ENCODE data around the gene POLE4. TPM values are rescaled to one million over a fixed set of nuclear protein-coding genes. Genes with fewer than 3 reads are reported as not detected.

Gene POLE4
- total and polyA plus RNA-seq, 2 donors (not counting 1 experiment from before 2014, with no cell fraction given) = 26.3 to 28.9 TPM

DNA sequence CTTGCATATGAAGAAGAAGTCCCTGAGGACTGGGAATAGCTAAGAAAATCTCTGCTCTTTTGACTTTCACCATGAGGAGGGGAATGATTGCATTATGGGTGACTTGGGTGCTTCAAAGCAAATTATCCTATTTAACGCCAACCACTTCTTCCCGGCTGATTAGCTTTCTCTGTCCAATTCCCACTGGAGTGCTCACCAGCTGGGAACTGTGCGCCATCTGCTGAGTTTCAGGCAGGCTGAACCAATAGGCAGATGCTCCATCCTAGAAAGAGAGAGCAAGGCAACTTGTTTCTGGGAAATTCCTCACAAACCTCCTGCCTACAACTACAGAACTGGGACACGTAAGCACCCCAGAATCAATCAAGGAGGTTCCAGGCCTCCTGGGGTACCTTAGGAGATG lies 49.4 kb downstream of the POLE4 start:
- no peak for DNase-seq (ENCODE audit: low read depth in 2 of 2)
- TF ChIP-seq, protein P1, sequence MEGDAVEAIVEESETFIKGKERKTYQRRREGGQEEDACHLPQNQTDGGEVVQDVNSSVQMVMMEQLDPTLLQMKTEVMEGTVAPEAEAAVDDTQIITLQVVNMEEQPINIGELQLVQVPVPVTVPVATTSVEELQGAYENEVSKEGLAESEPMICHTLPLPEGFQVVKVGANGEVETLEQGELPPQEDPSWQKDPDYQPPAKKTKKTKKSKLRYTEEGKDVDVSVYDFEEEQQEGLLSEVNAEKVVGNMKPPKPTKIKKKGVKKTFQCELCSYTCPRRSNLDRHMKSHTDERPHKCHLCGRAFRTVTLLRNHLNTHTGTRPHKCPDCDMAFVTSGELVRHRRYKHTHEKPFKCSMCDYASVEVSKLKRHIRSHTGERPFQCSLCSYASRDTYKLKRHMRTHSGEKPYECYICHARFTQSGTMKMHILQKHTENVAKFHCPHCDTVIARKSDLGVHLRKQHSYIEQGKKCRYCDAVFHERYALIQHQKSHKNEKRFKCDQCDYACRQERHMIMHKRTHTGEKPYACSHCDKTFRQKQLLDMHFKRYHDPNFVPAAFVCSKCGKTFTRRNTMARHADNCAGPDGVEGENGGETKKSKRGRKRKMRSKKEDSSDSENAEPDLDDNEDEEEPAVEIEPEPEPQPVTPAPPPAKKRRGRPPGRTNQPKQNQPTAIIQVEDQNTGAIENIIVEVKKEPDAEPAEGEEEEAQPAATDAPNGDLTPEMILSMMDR (conservative IDR thresholded peaks at IDR 0.05 in 1 of 2, IDR thresholded peaks at IDR 0.05 in 1 of 2; ENCODE audit: low read depth in 1 of 2, low read length in 2 of 2) = no peak
- TF ChIP-seq EZH2 (IDR thresholded peaks at IDR 0.05; ENCODE audit: low read length, missing control alignments) = no peak
- Histone ChIP-seq H3K4me3 (replicated peaks in 1 of 4; ENCODE audit: control extremely low read depth in 1 of 4, insufficient read depth in 1 of 4, low read depth in 3 of 4, low read length in 4 of 4) (no peak overlapping the region), H3K79me2 (ENCODE audit: control insufficient read depth, insufficient read depth, low read length) (no peaks in the 10 kb centered on the region), H3K27ac (ENCODE audit: insufficient read depth, low read length) (no peak overlapping the region), H3K27me3 (ENCODE audit: control insufficient read depth, insufficient read depth, low read length) (no peaks in the 10 kb centered on the region), H3K9ac (ENCODE audit: insufficient read depth, low read length) (no peak overlapping the region), H3K4me1 (ENCODE audit: control insufficient read depth, extremely low read depth, insufficient read depth, low read length) (no peaks in the 10 kb centered on the region), H2AFZ (ENCODE audit: low read length) (no peak overlapping the region), H3K9me3 (ENCODE audit: control insufficient read depth, insufficient read depth, low read depth, low read length) (no peaks in the 10 kb centered on the region), H4K20me1 (ENCODE audit: control insufficient read depth, extremely low read depth, insufficient read depth, low read length) (no peaks in the 10 kb centered on the region), H3K4me2 (ENCODE audit: extremely low read depth, insufficient read depth, low read length) (no peak overlapping the region), H3K36me3 (ENCODE audit: control insufficient read depth, insufficient read depth, low read length) (no peaks in the 10 kb centered on the region)

DNA sequence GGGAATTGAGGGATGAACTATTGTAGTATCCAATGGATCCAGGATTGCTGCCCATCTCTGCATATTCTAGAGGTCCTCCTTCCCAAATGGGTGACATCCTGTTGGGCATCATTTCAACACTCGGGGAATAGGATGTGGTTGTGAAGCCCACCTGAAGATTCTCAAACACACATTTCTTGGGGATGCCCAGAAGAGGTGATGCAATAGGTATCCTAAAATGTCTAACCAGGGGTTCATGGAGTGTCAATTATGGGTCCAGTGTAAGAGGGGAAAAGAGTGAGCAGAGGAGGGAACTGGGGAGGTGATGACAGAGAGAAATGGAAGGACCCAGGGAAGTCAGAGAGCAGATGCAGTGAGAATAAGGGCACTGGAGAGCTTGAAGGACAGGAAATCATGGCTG lies 52.1 kb downstream of the POLE4 start:
- Histone ChIP-seq H3K4me3 (replicated peaks in 1 of 4; ENCODE audit: control extremely low read depth in 1 of 4, insufficient read depth in 1 of 4, low read depth in 3 of 4, low read length in 4 of 4) (no peak overlapping the region), H3K36me3 (ENCODE audit: control insufficient read depth, insufficient read depth, low read length) (no peaks in the 10 kb centered on the region)

DNA sequence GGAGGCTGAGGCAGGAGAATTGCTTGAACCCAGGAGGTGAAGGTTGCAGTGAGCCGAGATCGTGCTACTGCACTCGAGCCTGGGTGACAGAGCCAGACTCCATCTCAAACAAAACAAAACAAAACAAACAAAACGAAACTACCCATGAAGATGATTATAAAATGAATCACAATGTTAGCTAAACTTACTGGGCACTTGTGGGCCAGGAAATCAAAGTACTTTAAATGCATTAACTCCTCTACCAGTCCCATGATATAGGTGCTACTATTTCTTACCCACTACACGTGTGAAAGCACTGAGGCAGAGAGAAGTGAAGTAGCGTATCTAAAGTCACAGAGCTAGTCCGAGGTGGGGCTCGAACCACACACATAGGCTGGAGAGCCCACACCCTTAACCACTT lies 53.6 kb downstream of the POLE4 start:
- no peak overlapping the region for H2AFZ ChIP-seq (ENCODE audit: low read length)
- no peak overlapping the region for H3K4me3 ChIP-seq (replicated peaks in 1 of 4; ENCODE audit: control extremely low read depth in 1 of 4, insufficient read depth in 1 of 4, low read depth in 3 of 4, low read length in 4 of 4)
- H4K20me1 ChIP-seq (ENCODE audit: control insufficient read depth, extremely low read depth, insufficient read depth, low read length) = no peaks in the 10 kb centered on the region
- no peak overlapping the region for H3K27ac ChIP-seq (ENCODE audit: insufficient read depth, low read length)
- H3K36me3 ChIP-seq (ENCODE audit: control insufficient read depth, insufficient read depth, low read length) = no peaks in the 10 kb centered on the region
- H3K4me1 ChIP-seq (ENCODE audit: control insufficient read depth, extremely low read depth, insufficient read depth, low read length) = no peaks in the 10 kb centered on the region
- TF ChIP-seq, protein P1 (conservative IDR thresholded peaks at IDR 0.05 in 1 of 2, IDR thresholded peaks at IDR 0.05 in 1 of 2; ENCODE audit: low read depth in 1 of 2, low read length in 2 of 2) = no peak
- no peak for TF ChIP-seq EZH2 (IDR thresholded peaks at IDR 0.05; ENCODE audit: low read length, missing control alignments)
- no peaks in the 10 kb centered on the region for H3K27me3 ChIP-seq (ENCODE audit: control insufficient read depth, insufficient read depth, low read length)
- DNase-seq (ENCODE audit: low read depth in 2 of 2) = no peak
- H3K79me2 ChIP-seq (ENCODE audit: control insufficient read depth, insufficient read depth, low read length) = no peaks in the 10 kb centered on the region
- no peak overlapping the region for H3K9ac ChIP-seq (ENCODE audit: insufficient read depth, low read length)
- H3K9me3 ChIP-seq (ENCODE audit: control insufficient read depth, insufficient read depth, low read depth, low read length) = no peaks in the 10 kb centered on the region
- H3K4me2 ChIP-seq (ENCODE audit: extremely low read depth, insufficient read depth, low read length) = no peak overlapping the region

More for the DNA sequence above, 52.1 kb downstream of the POLE4 start:
- H2AFZ ChIP-seq (ENCODE audit: low read length) = no peak overlapping the region
- no peaks in the 10 kb centered on the region for H4K20me1 ChIP-seq (ENCODE audit: control insufficient read depth, extremely low read depth, insufficient read depth, low read length)
- DNase-seq (ENCODE audit: low read depth in 2 of 2) = no peak
- no peaks in the 10 kb centered on the region for H3K79me2 ChIP-seq (ENCODE audit: control insufficient read depth, insufficient read depth, low read length)
- H3K9me3 ChIP-seq (ENCODE audit: control insufficient read depth, insufficient read depth, low read depth, low read length) = no peaks in the 10 kb centered on the region
- H3K27ac ChIP-seq (ENCODE audit: insufficient read depth, low read length) = no peak overlapping the region
- no peaks in the 10 kb centered on the region for H3K27me3 ChIP-seq (ENCODE audit: control insufficient read depth, insufficient read depth, low read length)
- H3K4me2 ChIP-seq (ENCODE audit: extremely low read depth, insufficient read depth, low read length) = no peak overlapping the region
- H3K9ac ChIP-seq (ENCODE audit: insufficient read depth, low read length) = no peak overlapping the region
- TF ChIP-seq, protein P1 (conservative IDR thresholded peaks at IDR 0.05 in 1 of 2, IDR thresholded peaks at IDR 0.05 in 1 of 2; ENCODE audit: low read depth in 1 of 2, low read length in 2 of 2) = no peak
- TF ChIP-seq EZH2 (IDR thresholded peaks at IDR 0.05; ENCODE audit: low read length, missing control alignments) = no peak
- no peaks in the 10 kb centered on the region for H3K4me1 ChIP-seq (ENCODE audit: control insufficient read depth, extremely low read depth, insufficient read depth, low read length)

Measured in fibroblast of lung (primary cell).